Cerebellar nuclear complex (tissue), 1 donor: ENCODE measurements around the gene CDCA8.
"Not testable (repeated sequence)": the region's sequence is repeated elsewhere in the genome, so short reads cannot be mapped to it uniquely, and the experiment has no call there.

Experiments
- DNase-seq, 2 experiments: peaks; one replicate each; lab custom pipeline; 2025; lab: John Stamatoyannopoulos, UW

Gene CDCA8

DNA sequence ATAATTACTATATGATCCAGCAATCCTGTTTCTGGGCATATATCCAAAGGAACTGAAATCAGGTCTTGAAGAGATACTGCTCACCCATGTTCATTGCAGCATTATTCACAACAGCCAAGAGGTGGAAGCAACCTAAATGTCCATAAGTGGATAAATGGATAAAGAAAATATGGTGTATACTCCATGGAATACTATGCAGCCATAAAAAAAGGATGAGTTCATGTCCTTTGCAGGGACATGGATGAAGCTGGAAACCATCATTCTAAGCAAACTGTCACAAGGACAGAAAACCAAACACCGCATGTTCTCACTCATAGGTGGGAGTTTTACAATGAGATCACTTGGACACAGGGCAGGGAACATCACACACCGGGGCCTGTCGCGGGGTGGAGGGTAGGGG lies 46.3 kb downstream of the CDCA8 start:
- DNase-seq, result not testable (repeated sequence)

DNA sequence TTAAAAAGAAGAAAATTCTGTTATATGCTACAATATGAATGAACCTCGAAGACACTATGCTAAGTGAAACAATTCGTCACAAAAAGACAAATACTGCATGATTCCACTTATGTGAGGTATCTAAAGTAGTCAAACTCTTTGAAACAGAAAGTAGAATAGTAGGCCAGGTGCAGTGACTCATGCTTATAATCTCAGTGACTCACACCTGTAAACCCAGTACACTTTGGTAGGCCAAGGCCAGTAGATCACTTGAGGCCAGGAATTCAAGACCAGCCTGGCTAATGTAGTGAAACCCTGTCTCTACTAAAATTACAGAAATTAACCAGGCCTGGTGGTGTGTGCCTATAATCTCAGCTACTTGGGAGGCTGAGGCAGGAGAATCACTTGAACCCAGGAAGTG lies 46.9 kb downstream of the CDCA8 start:
- DNase-seq, result no peak

DNA sequence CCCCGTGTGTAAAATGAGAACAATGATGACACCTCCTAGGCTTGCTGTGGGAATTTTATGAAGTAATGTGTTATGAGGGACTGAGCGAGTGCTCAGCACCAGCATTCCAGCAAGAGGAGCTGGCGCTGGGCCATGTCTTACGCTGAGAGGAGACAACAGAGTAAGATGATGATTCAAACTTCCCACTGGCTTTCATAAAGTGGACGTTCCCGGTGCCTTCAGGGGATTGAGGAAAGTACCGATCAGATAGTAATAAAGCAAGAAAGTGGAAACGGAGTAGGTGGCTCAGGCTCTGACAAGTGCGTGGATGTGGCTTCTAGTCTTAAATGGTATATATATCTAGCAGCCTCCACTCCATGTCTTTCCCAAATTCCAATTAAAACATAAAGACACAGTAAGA lies 48.8 kb downstream of the CDCA8 start:
- no peak for DNase-seq

DNA sequence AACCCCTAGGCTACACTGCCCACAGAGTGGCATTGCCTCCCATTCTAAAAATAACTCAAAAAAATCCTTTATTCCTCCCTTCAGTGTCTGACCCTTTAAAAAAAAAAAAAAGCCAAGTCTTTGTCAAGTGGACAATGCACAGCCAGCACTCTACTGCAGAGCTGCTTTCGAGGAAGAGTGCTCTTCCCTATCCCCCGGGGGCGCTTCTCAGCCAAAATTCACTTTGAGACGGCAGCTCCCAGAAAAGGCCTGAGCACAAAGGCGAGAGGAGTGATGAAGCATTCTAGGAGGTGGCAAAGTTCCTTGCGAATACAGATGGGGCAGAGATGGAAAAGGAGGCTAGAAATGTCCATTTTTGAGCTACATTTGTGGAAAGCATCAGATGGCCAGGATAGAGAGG lies 49.3 kb downstream of the CDCA8 start:
- no peak for DNase-seq

DNA sequence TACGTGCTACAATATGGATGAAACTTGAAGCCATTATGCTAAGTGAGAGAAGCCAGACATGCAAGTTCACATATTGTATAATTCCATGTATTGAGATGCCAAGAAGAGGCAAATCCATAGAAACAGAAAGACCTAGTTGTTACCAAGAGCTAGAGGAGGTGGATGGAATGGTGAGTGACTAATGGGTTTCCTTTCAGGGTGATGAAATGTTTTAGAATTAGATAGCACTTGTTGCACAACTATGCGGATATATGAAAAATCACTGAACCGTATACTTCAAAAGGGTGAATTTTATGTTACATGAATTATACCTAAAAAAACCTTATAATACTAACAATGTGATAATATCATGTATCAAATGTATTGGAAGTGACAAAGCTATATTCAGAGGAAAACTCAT lies 54.5 kb downstream of the CDCA8 start:
- DNase-seq, result no peak

DNA sequence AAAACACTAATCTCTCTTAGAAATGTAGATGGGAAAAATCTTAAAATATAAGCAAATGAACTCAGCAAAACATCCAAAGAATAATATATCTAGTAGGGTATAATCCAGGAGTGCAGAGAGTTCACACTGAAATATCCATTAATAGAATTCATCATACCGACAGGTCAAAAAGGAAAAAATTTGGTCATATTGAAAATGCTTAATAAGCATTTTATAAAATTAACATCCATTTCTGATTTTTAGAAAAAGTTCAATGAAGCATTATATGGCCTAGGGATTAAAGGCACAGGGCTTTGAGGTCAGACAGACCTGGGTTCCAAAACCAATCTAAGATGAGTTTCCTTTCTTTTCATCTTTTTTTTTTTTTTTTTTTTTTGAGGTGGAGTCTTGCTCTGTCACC lies 56.2 kb downstream of the CDCA8 start:
- no peak for DNase-seq

DNA sequence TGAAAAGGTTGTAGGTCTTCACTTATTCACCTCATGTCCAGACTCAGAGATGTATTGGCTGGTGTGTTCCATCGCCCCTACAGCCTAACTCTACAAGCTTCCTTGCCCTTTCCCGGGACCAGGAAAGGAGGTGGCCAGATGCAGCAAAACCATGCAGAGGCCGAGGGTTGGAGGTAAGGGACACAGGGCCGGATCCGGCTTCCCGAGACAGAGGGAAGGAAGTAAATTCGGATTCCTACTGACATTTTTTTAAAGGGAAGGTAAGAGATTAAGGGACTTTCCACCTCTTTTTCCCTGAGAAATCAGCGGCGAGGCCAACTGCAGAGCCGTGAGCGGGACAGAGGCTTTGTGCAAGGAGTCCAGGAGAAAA lies 59.9 kb downstream of the CDCA8 start:
- no peak for DNase-seq

DNA sequence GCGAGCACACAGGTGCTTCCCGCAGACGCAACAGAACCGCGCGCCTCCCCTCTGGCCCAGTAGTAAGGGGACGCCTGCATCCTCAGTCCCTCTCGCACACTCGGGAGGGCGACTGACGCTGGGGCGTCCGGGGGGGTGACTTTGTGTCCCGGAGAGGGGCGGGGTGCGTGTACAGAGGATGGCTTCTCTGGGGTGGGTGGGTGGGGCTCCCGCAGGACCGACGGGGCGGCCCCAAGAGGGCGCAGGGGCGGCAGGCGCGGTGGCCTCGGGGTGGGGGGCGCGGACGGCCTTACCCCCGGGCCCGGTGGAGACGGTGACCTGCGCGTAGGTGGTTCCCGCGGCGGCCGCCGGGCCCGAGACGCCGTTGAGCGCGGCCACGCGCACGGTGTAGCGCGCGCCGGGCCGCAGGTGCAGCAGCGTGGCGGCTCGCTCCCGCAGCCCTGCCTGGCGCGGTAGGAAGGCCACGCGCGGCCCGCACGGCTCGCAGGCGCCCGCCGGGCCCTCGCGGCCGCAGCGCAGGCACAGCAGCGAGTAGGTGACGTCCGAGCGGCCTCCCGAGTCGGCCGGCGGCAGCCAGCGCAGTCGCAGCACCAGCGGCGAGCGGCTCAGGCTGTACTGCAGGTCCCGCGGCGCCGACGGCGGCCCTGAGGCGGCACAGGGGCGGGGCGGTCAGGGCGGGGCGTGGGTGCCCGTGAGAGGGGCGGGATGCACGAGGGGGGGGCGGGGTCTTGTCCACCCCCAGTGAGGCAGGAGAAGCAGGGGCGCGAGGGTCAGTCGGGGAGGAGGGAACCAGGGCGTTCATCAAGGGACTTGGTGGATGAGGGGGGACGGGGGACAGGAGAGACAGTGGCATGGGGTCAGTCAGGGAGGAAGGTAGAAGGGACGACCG lies 60.5 kb downstream of the CDCA8 start:
- DNase-seq, result no peak

DNA sequence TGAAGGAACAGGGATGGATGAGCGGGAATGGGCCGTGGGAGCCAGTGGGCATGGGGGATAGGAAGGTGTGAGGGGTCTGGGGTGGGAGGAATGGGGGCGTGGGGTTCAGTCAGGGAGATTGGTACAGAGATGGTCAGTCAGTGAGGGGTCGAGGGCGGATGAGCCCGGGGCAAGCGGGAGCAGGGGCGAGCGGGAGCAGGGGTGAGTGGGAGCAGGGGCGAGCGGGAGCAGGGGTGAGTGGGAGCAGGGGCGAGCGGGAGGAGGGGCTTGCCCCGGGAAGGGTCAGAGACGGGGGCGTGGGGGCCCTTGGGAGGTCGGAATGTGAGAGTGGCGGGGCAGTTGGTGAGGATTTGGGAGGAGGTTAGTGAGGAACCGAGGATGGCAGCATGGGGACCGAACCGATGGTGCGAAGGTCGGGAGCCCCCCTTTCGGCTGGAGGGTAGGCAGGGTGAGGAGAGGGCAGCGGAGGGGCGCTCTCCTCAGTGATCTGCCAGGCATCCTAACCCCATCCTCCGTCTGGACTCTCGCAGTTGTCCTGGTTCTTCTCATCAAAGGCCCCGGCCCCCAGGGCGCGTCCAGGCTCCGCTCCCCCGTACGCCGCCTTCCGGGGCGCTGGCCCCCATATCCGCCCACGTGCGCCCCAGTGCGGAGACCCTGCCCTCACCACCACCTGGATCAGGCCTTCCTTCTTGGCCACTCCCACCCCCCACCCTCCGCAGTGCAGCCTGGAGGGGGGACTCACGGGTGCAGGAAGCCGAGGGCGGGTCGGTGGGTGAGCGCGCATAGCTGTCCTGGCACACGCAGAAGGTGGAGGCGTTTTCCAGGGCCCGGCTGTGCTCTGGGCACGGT lies 61.4 kb downstream of the CDCA8 start:
- no peak for DNase-seq

DNA sequence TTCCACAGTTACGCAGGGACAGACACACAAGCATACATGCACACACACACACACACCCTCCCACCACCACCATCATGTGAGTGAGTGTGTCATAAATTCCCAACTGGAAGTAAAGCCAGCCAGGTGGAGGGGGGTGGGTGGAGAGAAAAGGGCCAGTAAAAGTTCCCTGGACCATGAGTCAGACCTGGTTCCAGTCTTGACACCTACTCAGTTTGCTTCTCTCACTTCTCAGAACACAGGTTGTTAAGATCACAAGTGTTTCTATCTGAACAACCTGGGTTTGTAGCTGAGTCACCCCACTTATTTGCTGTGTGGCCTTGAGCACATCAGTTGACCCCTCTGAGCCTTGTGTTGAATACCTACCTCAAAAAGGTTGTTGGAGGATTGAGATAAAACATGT lies 63.0 kb downstream of the CDCA8 start:
- DNase-seq, result no peak

DNA sequence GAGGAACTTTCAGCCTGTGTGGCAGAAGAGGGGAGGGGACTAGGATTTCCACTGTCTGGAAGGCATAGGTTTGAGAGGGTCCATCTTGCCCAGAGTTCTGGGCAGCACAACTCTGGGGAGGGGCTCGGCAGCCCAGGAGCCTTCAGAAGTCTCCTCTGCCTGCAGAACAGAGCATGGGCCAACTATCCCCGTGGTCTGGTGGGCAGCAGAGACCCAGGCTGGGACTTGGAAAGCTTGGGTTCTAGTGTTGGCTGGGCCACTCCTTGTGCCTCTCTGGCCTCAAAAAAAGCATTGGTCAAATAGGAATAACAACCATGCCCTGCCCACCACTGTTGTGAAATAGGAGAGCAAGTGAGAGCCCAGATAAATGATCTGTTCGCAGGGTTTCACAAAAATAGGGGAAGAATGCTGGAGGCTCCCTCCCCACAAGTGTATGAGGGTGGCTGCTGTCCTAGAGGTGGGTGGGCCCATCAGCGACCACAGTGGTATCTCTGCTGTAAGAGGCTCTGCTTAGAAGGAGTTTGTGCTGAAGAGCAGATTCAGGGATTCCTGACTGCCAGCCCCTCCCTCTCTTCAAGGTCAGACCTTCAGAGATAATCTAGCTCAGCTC lies 63.7 kb downstream of the CDCA8 start:
- DNase-seq, result no peak
